Measurements from ENCODE around the gene TMBIM1. TPM values are rescaled to one million over a fixed set of nuclear protein-coding genes. Genes with fewer than 3 reads are reported as not detected.

The TMBIM1 gene
- total RNA-seq, 1 experiment from 2014 or later: 91.0 TPM

GRCh38 chr2:218238887-218239286 is 53.4 kb downstream of the TMBIM1 start:
- H3K9me2 ChIP-seq (ENCODE audit: insufficient read depth): no peaks in the 10 kb centered on the region
- ChIA-PET CTCF (no interaction called here), RAD21 (ENCODE audit: low non-redundant PET in 1 of 2, low total read pairs in 2 of 2, uncharacterized antibody in 2 of 2, unreplicated experiment in 2 of 2) (no interaction called here), POLR2A (no interaction called here)
- ATAC-seq: no peak
- DNase-seq (ENCODE audit: low read depth, low spot score): no peak
- H3K9ac ChIP-seq (ENCODE audit: low read length): no peak overlapping the region
- H3K4me3 ChIP-seq (replicated peaks in 1 of 2; ENCODE audit: low read depth in 1 of 2, low read length in 2 of 2): no peak overlapping the region
- peaks cover 49 to 57% of the 10 kb centered on the region in 2 experiments for H3K36me3 ChIP-seq (ENCODE audit: control insufficient read depth in 1 of 2, insufficient read depth in 2 of 2, low read length in 2 of 2)
- H2AFZ ChIP-seq (ENCODE audit: low read depth, low read length, poor library complexity, severe bottlenecking): no peak overlapping the region
- H3K9me3 ChIP-seq (ENCODE audit: control insufficient read depth in 1 of 2, insufficient read depth in 1 of 2, low read depth in 1 of 2, low read length in 2 of 2): no peaks in the 10 kb centered on the region
- no peak overlapping the region for H3K4me2 ChIP-seq (ENCODE audit: low read length)
- TF ChIP-seq ELF1 (IDR thresholded peaks at IDR 0.05; ENCODE audit: borderline replicate concordance, low read depth) (no peak), RAD21 (IDR thresholded peaks at IDR 0.05; ENCODE audit: low read depth) (no peak), MAX (IDR thresholded peaks at IDR 0.05) (no peak)
- H3K27ac ChIP-seq (ENCODE audit: low read depth, low read length): no peak overlapping the region
- intact Hi-C loops (cut with micrococcal nuclease): no loop called here
- no peaks in the 10 kb centered on the region for H3K27me3 ChIP-seq (ENCODE audit: insufficient read depth, low read length)
- H3K79me2 ChIP-seq (ENCODE audit: insufficient read depth, low read length): no peaks in the 10 kb centered on the region
- no peaks in the 10 kb centered on the region for H4K20me1 ChIP-seq (ENCODE audit: insufficient read depth)
- H3K4me1 ChIP-seq (ENCODE audit: control insufficient read depth in 1 of 2, insufficient read depth in 2 of 2, low read length in 2 of 2): no peaks in the 10 kb centered on the region
- BruUV-seq (replicated peaks): no TSS peak

DNA sequence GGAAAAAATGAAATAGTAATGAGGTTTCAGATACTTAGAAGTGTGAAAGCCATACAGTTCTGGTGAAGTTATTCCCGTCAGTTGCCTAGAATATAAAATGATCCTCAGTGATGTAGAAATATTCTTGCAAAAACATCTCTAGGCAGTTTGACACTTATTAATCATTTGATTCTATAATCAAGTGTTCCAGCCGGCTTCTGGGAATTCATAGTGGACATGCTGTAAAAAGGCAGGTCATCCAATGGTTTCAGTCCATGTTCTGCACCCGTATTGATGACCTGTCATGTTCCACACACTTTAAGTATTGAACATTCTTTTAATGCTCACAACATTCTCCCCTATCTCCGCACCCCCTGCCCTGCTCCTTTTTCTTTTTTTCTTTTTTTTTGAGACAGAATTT is 55.5 kb downstream of the TMBIM1 start:
- peaks cover 7% of the 10 kb centered on the region; the same call in 1 of the 2 replicates for H3K79me2 ChIP-seq (ENCODE audit: insufficient read depth, low read length)
- H3K9me2 ChIP-seq (ENCODE audit: insufficient read depth): no peaks in the 10 kb centered on the region
- ATAC-seq: no peak
- H3K27me3 ChIP-seq (ENCODE audit: insufficient read depth, low read length): no peaks in the 10 kb centered on the region
- DNase-seq (ENCODE audit: low read depth, low spot score): no peak
- H3K36me3 ChIP-seq (ENCODE audit: control insufficient read depth in 1 of 2, insufficient read depth in 2 of 2, low read length in 2 of 2): peaks cover 47 to 53% of the 10 kb centered on the region in 2 experiments
- no peak overlapping the region for H3K9ac ChIP-seq (ENCODE audit: low read length)
- CTCF ChIA-PET: no interaction called here
- no peaks in the 10 kb centered on the region for H3K4me1 ChIP-seq (ENCODE audit: control insufficient read depth in 1 of 2, insufficient read depth in 2 of 2, low read length in 2 of 2)
- TF ChIP-seq CBX3 (IDR thresholded peaks at IDR 0.05; ENCODE audit: low read depth) (no peak), SP1 (IDR thresholded peaks at IDR 0.05; ENCODE audit: low read depth) (no peak), CEBPB (IDR thresholded peaks at IDR 0.05; ENCODE audit: low read depth) (no peak), SIN3A (IDR thresholded peaks at IDR 0.05; ENCODE audit: low read depth) (no peak)
- TF ChIP-seq, protein P1, sequence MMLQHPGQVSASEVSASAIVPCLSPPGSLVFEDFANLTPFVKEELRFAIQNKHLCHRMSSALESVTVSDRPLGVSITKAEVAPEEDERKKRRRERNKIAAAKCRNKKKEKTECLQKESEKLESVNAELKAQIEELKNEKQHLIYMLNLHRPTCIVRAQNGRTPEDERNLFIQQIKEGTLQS (IDR thresholded peaks at IDR 0.05): no peak
- TF ChIP-seq, protein P2, sequence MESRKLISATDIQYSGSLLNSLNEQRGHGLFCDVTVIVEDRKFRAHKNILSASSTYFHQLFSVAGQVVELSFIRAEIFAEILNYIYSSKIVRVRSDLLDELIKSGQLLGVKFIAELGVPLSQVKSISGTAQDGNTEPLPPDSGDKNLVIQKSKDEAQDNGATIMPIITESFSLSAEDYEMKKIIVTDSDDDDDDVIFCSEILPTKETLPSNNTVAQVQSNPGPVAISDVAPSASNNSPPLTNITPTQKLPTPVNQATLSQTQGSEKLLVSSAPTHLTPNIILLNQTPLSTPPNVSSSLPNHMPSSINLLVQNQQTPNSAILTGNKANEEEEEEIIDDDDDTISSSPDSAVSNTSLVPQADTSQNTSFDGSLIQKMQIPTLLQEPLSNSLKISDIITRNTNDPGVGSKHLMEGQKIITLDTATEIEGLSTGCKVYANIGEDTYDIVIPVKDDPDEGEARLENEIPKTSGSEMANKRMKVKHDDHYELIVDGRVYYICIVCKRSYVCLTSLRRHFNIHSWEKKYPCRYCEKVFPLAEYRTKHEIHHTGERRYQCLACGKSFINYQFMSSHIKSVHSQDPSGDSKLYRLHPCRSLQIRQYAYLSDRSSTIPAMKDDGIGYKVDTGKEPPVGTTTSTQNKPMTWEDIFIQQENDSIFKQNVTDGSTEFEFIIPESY (IDR thresholded peaks at IDR 0.05; ENCODE audit: extremely low read depth, insufficient replicate concordance, low read length): no peak
- intact Hi-C loops (cut with micrococcal nuclease): no loop called here
- no peaks in the 10 kb centered on the region for H3K9me3 ChIP-seq (ENCODE audit: control insufficient read depth in 1 of 2, insufficient read depth in 1 of 2, low read depth in 1 of 2, low read length in 2 of 2)
- no peak overlapping the region for H3K4me3 ChIP-seq (replicated peaks in 1 of 2; ENCODE audit: low read depth in 1 of 2, low read length in 2 of 2)
- no peaks in the 10 kb centered on the region for H4K20me1 ChIP-seq (ENCODE audit: insufficient read depth)
- RAD21 ChIA-PET (ENCODE audit: low non-redundant PET in 1 of 2, low total read pairs in 2 of 2, uncharacterized antibody in 2 of 2, unreplicated experiment in 2 of 2): no interaction called here
- BruUV-seq (replicated peaks): no TSS peak
- POLR2A ChIA-PET: no interaction called here
- H3K27ac ChIP-seq (ENCODE audit: low read depth, low read length): no peak overlapping the region
- no peak overlapping the region for H2AFZ ChIP-seq (ENCODE audit: low read depth, low read length, poor library complexity, severe bottlenecking)
- no peak overlapping the region for H3K4me2 ChIP-seq (ENCODE audit: low read length)
